ENCODE measurements around the gene KRTAP19-6. TPM values are rescaled to one million over a fixed set of nuclear protein-coding genes. Genes with fewer than 3 reads are reported as not detected.

KRTAP19-6 gene, protein sequence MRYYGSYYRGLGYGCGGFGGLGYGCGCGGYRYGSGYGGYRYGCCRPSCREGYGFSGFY
- total RNA-seq, result not detected in 2 replicates
- long read RNA-seq, result 0 reads

GRCh38 chr21:30541764-30542163 lies at the start of gene KRTAP19-6:
Gene KRTAP19-6, minus strand, starts transcription at chr21:30541864. Its CDS starts 31 bp downstream, at chr21:30541833.
- Mint-ChIP-seq H3K4me3 (no peak within 1 kb of the TSS), H3K36me3 (ENCODE audit: low read depth) (no peaks in the 10 kb centered on the region), H3K27me3 (ENCODE audit: low read depth) (no peaks in the 10 kb centered on the region), H3K4me1 (no peaks in the 10 kb centered on the region), H3K9me3 (peaks cover 5% of the 10 kb centered on the region), H3K27ac (ENCODE audit: unreplicated experiment) (no peak within 1 kb of the TSS)
- no peak for TF ChIP-seq CTCF (conservative IDR thresholded peaks at IDR 0.05)
- DNase-seq (ENCODE audit: low read depth, low spot score), result no peak

- no peak within 1 kb of the TSS for H3K4me3 Mint-ChIP-seq
- no peak within 1 kb of the TSS for H3K27ac Mint-ChIP-seq (ENCODE audit: unreplicated experiment)
- no peaks in the 10 kb centered on the region for H3K36me3 Mint-ChIP-seq (ENCODE audit: low read depth)
- H3K4me1 Mint-ChIP-seq, result no peaks in the 10 kb centered on the region
- H3K9me3 Mint-ChIP-seq, result peaks cover 9% of the 10 kb centered on the region
- H3K27me3 Mint-ChIP-seq (ENCODE audit: low read depth), result no peaks in the 10 kb centered on the region
- TF ChIP-seq CTCF (conservative IDR thresholded peaks at IDR 0.05), result no peak
- DNase-seq (ENCODE audit: low read depth, low spot score), result no peak
These were observed 48.6 kb upstream of the KRTAP19-6 start, which contains the start of gene KRTAP22-2 for GRCh38 chr21:30590297-30590696. Gene KRTAP22-2, minus strand, starts transcription at chr21:30590397.

DNA sequence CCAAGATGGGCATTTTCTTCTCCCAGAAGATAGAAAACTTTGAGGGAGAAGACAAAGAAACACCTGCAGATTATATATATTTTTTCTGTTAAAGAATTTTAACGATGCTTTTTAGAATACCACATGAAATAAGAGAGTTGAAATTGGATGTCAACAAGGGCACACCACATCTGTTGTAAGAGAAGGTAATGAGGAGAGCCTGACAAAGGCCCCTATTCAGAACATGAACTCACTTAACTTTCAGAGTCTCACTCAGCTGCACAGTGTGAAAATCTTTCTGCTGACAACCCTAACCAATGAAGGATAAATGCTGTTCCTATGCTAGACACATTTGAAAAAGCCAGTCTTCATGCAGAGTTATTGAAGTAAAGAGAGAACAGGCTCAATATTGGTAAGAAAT lies 41.2 kb upstream of the KRTAP19-6 start:
- H3K4me1 Mint-ChIP-seq, result peaks cover 9% of the 10 kb centered on the region
- H3K9me3 Mint-ChIP-seq, result peaks cover 6% of the 10 kb centered on the region
- H3K27ac Mint-ChIP-seq (ENCODE audit: unreplicated experiment), result no peak overlapping the region
- no peaks in the 10 kb centered on the region for H3K27me3 Mint-ChIP-seq (ENCODE audit: low read depth)
- TF ChIP-seq CTCF (conservative IDR thresholded peaks at IDR 0.05), result no peak
- no peak overlapping the region for H3K4me3 Mint-ChIP-seq
- H3K36me3 Mint-ChIP-seq (ENCODE audit: low read depth), result no peaks in the 10 kb centered on the region
- no peak for DNase-seq (ENCODE audit: low read depth, low spot score)

GRCh38 chr21:30580132-30580531 lies 38.5 kb upstream of the KRTAP19-6 start:
- no peak overlapping the region for H3K27ac Mint-ChIP-seq (ENCODE audit: unreplicated experiment)
- no peaks in the 10 kb centered on the region for H3K36me3 Mint-ChIP-seq (ENCODE audit: low read depth)
- no peak for DNase-seq (ENCODE audit: low read depth, low spot score)
- H3K9me3 Mint-ChIP-seq, result peaks cover 3% of the 10 kb centered on the region
- no peak for TF ChIP-seq CTCF (conservative IDR thresholded peaks at IDR 0.05)
- no peaks in the 10 kb centered on the region for H3K27me3 Mint-ChIP-seq (ENCODE audit: low read depth)
- H3K4me1 Mint-ChIP-seq, result peaks cover 9% of the 10 kb centered on the region
- no peak overlapping the region for H3K4me3 Mint-ChIP-seq

DNA sequence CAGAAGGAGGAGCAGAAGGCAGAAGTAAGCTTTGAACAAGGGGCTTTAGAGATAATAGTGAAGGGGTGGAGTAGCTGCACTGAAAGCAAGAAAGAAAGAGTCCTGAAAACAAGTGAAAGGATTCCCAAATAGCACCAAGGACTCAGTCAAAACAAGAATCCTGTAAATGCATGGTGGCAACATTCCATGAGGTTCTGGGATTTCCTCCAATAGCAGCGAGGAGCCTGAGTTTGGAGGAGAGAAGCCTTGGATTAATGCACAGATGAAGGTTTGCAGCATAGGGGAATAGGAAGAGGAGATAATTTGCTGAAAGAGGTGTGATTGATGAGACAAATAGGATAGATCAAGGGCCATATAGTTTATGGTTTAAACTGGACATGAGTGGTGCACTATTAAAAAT lies 37.7 kb upstream of the KRTAP19-6 start:
- Mint-ChIP-seq H3K27ac (ENCODE audit: unreplicated experiment) (no peak overlapping the region), H3K9me3 (no peaks in the 10 kb centered on the region), H3K4me3 (no peak overlapping the region), H3K27me3 (ENCODE audit: low read depth) (no peaks in the 10 kb centered on the region), H3K4me1 (peaks cover 9% of the 10 kb centered on the region), H3K36me3 (ENCODE audit: low read depth) (no peaks in the 10 kb centered on the region)
- TF ChIP-seq CTCF (conservative IDR thresholded peaks at IDR 0.05), result no peak
- no peak for DNase-seq (ENCODE audit: low read depth, low spot score)
